UCSD-AML1 (cell line): ENCODE data around the gene THRB.

Experiments used
- DNase-seq: peaks from one replicate; lab custom pipeline; 2025; ENCODE audit not compliant: unreplicated experiment; lab: John Stamatoyannopoulos, UW

THRB gene

DNA sequence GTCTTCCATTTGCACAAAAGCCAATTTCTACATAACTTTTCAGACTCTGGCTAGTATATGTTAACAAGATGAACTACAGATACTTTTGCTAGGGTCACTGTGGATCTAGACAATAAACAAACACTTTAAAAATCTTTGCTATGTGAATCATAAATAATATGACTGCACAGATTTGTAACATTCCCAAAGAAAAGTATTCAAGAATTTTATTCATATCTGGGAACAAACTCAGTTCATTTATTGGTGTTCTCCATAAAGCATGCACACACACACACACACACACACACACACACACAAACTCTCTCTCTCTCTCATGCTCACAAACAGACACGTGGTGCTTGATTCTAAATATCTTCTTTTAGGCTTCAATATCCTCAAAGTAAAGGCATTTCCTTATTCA lies 18.8 kb upstream of the THRB start:
- DNase-seq: no peak

DNA sequence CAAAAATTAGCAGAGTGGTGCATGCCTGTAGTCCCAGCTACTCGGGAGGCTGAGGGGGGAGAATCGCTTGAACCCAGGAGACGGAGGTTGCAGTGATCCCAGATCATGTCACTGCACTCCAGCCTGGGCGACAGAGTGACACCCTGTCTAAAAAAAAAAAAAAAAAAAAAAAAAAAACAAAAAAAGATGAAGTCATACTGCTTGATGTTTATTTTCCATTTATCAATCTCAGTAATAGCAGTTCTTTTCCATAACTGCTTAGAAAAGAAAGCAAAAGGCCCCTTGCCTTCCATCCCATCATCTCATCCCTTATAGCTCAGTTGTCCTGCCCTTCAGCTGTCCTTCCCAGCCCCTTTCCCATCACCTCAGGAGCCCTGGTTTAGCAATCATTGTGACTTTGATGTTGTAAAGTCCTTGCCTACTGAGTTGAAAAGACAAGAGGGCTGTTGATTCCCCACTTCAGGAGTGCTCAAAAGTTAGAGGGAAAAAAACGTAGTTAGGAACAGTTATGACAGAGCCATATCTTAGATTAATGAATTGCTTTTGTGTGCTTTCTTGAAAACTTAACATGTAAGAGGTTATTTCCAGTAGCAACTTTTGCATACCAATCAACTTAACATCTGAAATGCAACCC lies 18.0 kb upstream of the THRB start:
- no peak for DNase-seq

DNA sequence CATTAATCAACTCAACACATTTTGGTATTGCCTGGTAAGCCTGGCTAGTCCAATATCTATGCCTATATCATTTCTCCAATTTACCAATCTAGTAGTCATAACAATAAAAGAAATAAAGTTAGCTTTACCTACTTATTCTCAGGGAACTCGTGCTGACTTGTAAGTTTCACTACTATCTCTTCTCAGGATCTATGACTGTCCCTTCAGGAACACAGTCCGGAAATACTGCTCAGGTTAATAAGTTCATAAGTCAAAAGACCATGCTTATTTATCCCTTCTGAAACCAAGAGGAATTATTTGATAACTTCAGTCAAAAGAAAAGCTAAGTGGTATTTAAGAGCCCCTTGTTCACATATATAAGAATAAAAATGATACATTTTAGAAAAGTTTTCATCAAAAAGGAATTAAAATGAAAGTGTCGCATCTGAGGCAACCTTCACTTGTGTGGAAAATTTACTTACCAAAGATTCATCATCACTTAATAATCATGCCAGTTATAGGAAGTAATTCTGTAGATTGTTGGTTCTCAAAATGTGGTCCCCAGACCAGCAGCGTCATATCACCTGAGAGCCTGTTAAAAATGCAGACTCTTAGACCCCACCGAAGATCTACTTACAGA lies 15.5 kb upstream of the THRB start:
- no peak for DNase-seq

DNA sequence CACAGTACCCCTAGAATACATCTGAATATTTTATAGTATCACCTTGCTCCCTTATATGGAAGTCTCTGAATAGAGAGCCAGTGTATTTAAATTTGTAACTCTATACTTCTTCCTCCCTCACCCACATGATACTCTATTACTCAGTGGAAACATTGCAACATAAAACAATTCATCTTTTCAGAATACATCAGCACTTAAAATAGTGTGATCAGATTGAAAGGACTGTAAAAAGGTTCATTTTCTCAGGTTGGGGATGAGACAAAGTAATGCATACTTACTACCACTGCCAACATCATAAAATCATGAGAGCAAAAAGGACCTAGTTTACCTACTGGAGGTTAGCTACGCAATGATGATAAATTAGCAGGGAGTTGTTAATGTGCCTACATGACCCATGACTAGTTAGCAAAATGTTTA lies 13.8 kb upstream of the THRB start:
- DNase-seq: no peak

DNA sequence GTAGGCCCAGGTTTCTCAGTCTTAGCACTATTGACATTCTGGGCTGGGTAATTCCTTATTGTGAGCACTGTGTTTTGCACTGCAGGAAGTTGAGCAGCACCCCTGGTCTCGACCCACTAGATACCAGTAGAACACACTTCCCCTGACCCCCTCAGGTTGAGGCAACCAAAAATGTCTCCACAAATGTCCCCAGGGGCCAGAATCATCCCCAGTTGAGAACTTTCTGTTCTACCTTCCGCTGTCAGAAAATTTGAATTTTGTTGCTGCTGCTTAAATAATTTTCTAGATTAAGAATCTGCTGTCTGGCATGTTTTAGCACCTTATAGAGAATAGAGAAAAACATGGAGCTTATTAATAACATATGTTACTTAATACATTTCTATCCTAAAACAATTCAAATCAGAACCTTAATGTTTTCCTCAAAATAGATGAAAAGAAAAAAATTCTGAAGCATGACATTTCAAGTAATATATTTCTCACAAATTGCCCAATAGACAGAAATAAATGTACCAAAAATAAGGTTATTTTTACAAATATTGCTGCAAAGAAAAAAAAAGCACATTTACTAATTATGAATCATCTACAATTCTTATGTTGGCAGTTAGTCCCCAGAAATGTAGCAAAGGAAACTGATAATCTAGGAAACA lies 13.2 kb upstream of the THRB start:
- DNase-seq: no peak

DNA sequence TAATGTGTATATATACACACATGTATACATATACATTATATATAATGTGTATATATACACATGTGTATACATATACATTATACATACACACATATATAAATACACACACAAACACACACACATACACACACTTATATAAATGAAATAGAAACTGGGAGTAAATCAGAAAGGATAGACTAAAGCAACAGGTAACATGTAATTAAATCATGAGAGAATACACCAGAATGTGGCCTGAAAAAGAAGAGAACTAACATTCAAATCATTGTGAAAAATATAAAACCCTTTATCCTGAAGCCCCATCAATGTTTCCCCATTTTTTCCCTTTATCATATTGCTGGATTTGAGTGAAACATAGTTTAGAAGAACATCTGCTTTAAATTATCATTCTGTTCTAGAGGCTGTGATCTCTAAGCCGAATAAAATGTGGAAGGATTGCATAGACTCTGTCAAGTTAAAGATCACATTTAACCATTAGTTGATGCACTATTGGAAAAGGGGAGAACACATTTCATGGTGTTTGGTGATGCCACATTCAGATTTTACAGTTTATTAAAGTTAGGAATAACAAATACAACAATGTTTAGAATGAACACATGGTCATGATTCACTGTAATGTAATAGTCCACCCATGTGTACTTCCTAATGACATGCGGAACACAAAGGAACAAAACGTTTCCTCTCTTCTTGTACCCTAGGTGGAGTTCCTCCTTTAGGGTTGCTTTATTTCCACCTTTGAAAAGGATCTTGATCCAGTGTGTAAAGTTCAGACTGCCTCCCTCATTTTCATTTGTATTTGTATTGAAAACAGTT lies 12.5 kb upstream of the THRB start:
- no peak for DNase-seq

DNA sequence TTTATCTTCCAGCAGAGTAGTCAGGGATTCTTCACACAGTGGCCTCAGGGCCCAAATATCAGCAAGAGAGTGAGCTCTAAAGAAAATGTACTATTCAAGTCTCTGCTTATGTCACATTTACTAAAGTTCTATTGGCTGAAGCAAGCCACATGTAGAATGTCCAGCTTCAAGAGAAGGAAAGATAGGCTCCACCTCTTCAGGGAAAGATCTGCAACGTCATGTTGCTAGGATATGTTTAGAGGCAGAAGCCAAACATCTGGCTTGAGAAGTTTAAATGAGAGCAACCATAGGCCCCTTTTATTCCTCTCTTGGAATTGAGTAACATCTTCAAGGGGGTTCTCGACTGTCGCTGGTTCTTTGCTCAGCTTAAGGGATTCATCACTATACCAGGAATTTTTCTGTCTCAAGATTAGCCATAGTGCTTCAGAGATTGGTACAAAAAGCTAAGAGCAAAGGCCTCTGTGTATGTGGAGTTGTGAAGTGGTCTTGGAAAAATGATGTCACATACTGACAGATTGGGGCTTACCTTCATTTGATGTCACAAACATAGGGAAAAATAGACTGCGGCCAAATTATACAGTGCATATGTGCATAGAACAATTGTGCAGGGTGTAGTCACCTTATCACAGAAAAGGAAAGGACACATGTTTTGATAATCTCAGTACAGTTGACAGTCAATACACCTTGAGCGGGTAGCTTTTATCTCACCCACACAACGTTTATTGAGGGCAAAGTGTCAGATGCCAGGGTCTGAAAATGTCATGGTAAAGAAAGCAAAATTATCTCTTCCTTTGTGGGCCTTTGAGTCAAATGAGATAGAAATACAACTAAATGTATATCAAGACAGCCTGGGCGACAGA lies 11.3 kb upstream of the THRB start:
- no peak for DNase-seq

DNA sequence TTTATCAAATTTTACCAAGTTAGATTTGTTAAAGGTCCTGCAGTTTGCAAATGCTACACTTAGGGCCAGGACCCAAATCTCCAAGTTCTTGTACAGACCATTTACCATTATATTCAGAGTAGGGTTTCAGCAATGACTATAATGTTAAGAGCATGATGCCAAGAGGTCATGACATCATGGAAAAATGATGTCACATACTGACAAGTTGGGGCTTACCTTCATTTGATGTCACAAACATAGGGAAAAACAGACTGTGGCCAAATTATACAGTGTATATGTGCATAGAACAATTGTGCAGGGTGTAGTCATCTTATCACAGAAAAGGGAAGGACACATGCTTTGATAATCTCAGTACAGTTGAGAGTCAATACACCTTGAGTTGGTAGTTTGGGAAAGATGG lies 10.1 kb upstream of the THRB start:
- DNase-seq: no peak

DNA sequence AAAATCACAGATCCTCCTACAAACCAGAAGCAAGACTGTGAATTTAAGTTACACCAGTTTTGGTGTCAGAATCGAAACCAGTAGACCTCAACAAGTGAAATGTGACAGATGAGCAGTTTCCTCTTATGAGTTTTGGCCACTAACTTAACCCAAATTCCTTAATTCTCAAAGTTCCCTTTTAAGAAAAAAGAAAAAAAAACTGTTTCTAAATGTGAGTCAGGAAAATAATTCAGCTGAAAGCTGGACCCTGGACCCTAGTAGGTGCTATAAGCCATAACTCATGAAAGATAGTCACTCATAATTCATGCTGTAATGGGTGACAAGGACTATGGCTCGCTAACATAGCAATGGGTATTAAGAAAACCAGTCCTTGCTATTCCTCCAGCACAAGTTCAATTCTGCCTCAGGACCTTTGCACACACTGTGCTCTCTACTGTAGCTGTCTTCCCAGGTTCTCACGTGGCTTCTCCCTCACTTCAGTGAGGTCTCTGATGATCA lies 9.0 kb upstream of the THRB start:
- DNase-seq: no peak

DNA sequence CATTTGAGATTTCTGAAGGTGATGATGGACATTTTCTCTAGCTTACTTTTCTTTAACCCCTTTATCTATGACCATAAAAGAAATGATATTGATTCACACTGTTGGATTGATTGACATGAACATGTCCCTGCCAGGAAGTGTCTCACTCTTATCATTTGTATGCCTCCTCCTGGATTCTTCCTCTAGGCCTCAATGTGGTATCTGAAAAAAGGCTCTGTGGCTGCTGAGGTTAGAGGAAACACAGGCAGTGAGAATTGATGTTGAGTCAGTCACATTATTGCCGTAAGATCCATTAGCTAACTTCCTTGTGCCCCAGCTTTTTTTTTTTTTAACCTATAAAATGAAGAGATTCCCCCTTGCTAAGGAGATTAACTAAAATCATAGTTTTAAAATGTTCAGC lies 8.0 kb upstream of the THRB start:
- no peak for DNase-seq

DNA sequence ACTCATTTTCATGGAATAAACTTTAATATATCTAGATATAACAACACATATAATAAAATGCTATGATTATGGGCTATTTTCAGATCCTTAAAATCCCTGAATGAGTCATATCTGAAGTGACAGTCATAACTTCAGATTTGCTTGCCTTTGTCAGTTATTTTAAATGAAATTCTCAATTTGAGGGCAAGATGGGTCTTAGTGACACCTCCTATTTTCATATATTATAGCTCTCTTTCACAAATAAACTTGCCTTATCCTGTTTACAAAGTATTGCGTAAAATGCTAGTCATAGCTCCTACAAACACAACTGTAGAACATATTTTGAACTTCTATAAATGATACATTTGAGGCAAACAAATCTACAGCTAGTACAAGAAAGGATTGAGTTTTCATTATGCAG lies 6.2 kb upstream of the THRB start:
- no peak for DNase-seq

DNA sequence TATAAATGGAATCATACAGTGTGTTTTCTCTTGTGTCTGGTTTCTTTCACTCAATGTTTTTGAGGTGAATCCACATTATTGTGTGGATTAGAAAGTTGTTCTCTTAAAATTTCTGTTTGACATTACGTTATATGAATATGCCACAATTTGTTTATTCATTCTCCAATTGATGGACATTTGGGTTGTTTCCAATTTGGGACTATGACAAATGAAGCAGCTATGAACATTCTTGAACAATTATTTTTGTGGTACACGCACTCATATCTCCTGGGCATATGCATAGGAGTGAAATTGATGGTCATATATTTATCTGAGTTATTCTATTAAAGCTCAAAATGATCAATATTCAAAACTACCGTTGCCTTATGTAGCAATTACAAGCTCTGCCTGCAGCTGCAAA lies 5.3 kb upstream of the THRB start:
- no peak for DNase-seq

DNA sequence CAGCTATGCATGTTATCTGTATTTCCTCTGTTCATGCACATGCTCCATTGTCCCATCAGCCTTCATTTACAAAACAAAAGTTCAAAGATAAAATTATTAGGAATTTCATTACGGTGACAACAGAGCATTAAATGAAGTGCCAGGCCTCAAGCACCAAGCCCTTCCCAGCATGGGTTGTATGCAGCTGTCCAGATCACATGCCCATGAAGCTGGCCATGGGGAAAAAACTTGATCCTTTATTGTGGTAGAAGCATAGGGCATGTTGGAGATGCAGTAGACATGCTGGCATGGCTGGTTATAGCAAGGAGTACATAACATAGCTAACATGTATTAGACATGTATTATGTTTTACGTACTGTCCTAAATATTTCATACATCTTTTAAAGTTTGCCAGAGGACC lies 4.1 kb upstream of the THRB start:
- DNase-seq: no peak

DNA sequence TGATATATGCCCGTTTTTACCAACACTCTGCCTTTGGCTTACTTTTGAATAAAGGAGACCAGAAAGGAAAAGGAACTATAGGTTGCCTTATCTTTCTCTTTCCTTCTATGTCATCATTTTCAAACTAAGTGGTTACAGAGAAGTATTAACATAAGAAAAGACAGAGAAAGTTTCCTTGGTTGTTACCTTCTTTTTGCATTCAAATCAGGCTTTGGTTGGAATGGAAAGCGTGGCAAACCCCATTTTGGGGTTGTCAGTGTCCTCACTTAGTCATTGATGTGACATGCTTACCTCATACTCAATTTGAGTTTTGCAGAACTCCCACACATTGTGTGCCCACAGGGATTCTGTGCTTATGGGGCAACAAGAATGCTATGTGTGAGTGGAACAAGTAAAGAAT lies 3.7 kb upstream of the THRB start:
- no peak for DNase-seq

DNA sequence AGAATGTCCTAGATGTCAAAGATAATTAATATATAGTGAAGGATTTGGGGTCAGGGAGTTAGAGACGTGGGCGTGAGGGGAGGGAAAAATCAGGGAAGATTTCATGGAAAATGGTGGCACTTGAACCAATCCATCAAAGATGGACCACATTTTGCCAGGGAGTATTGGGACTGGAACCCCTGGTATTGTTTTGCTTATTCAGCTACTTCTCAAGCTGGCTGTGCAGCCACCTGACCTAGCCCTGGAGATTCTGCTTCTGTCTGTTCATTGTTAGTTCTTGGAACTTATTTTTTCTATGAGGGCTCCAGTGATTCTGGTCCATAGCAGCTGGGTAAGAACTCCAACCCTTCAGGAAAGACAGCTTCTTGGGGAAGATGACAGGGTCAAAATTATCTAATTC lies 3.3 kb upstream of the THRB start:
- DNase-seq: no peak

DNA sequence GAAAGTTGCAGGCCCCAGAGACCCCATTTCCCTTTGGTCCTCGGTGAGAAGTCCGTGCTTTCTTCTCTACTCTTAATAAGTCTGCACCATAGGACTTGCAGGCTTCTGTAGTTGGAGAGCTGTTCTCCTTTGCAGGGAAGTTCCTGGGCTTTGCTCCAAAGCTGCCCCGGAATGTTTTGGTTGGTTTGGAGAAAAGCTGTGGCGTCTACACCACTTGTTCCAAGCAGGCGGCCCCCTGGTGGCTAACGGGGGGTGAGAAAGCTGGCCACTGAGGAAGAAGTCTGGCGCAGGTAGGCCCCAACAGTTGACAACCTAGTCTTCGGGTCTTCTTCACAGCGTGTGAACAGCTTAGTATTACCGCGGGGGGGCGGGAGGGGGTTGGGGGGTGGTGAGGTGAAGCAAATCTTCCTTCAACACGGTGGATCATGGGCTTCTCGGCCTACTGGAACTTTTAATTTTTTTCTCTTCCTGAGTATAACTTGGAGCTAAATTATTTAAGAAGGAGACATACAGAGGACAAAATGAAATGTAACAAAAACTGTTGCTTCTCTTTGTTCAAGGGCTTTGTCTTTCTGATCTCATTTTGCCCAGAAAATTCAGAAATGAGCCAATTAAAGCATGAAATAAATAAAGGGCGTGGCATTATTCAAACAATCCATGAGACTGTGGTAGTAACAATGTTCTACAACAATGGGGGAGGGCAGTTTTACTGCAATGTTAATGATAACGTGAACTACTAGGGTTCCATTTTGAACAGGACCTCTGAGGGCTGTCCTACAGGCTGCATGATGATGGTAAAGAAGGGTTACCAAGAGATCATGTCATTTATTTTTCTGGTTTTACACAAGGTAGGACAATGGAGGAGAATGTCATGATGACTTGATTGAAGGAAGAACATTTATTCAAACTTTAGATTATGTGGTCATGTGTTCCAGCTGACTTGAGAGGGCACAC lies 2.2 kb upstream of the THRB start:
- DNase-seq: no peak

DNA sequence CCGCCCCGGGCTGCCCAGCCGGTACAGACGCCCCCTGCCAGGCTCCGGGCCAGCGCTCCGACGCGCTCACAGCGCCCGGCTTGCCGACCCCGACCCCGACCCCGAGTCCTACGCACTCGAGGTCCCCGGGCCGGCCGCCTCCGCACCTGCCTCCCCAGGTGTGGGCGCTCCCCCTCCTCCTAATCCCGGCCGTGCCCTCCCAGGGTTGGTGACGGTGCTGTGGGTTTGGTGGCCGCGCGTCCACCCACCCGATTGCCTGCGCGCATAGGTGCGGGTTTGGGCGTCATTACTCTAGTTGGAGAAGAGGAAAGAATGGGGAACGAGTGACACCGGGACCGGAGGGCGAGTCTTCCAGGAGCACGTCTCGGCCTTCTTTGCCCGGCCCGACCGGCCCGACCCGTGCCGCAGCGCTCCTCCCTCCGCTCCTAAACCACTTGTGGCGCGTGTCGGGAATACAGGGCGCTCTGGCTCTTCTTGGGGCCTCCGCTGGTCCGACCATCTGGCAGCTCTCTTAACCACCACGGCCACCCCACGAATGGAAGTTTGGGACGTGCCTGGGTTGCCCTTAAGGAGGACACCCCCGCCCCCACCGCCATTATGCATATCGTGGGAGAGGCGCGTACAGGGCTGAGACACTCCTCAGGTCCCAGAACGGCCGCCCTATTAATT lies 810 bp upstream of the THRB start:
- DNase-seq: no peak

DNA sequence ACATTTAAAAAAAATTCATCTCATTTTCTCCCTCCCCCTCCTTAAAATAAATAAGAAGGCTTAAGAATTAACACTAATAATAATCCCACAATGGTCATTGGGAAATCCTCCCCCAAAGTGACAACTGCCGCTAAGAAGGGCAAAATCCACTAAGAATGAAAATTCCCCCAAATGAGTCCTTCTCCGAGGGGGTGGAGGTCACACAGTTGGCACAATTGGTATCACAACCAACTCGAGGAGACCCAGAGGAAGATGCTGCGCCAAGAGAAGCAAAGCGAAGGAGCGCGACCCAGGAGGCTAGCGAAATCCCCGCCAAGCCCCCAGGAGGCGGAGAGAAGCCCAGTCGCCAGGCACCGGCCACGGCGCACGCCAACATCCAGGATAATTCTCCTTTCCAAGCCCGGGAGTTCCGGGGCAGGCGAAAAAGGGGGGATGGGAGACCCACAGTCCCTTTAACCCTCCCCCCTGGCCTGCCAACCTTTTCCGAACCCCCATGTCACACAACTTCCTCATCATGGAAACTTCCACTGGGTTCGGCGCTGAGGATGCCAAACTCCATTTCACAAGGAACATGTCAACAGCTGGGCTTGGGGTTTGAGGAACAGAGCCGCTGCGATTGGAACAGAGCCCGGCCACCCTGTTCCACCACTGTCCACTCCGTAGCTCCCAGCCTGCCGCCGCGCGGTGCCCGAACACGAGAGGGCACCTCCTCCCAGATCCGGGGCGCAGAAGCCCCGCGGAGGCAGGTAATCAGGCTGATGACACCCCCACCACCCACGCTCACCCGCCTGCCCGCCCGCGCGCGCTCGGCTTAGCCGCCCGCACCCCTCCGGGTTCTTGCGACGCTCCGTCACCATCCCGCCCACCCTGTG lies 668 bp downstream of the THRB start:
- DNase-seq: no peak
